Pancreas (tissue), 10 donors: ENCODE data around the gene AP2B1. TPM values are rescaled to one million over a fixed set of nuclear protein-coding genes. Genes with fewer than 3 reads are reported as not detected.
"Not testable (repeated sequence)": the region's sequence is repeated elsewhere in the genome, so short reads cannot be mapped to it uniquely, and the experiment has no call there.

Experiments used
- ATAC-seq, 4 donors: fragments of 200-7000 bp; cut with Tn5 transposase; one replicate each; pipeline versions ENCODE4 v1.8.0 to v1.9.1; 2020; ENCODE audit warnings: mild to moderate bottlenecking in 4 of 4, moderate library complexity in 4 of 4
- DNase-seq, 6 donors: peaks; one replicate each; pipeline ENCODE4 v3.0.0-alpha.2; 2020
- FAIRE-seq: peaks from 2 replicates; lab custom pipeline; 2012; peaks lifted over from hg19 to GRCh38; lab: Jason Lieb, UNC
- H3K27ac ChIP-seq, 4 donors: fragments of 200-600 bp; sonication (generic); 1 replicate in 3 of 4; 2 replicates in 1 of 4; pipeline versions ENCODE4 v1.5.0 to v1.8.0; 2020
- H3K27me3 ChIP-seq, 4 donors: fragments of 200-600 bp; one replicate each; pipeline ENCODE4 v1.8.0; 2021
- H3K36me3 ChIP-seq, 3 donors: fragments of 200-600 bp; sonication (generic) in 1 of 3; one replicate each; pipeline versions ENCODE4 v1.5.0 to v1.8.0; 2020 to 2021
- H3K4me1 ChIP-seq, 3 donors: fragments of 200-600 bp; one replicate each; pipeline ENCODE4 v1.8.0; 2021
- H3K4me3 ChIP-seq, 4 donors: fragments of 200-600 bp; sonication (generic) in 2 of 4; one replicate each; pipeline versions ENCODE4 v1.5.0 to v1.8.0; 2020 to 2021
- H3K9me3 ChIP-seq, 4 donors: fragments of 200-600 bp; one replicate each; pipeline ENCODE4 v1.8.0; 2021
- WGBS, 2 donors: extraction: QIAGEN DNeasy Blood & Tissue Kit; methylation state at CpG; one replicate each; pipeline ENCODE4 v1.1.7; 2013; 5-methylcytosine and 5-hydroxymethylcytosine counted together
- intact Hi-C, 3 donors: fragments of 100-400 bp; cut with DNase I; formaldehyde crosslinking; loops; one replicate each; pipeline versions ENCODE4 v1.11.1 to v1.14.2; 2022
- polyA plus RNA-seq, 2 donors: library from polyadenylated mRNA; stranded (reverse); fragments of 200-250 nt; gene quantifications; one replicate each; pipeline ENCODE4 v1.2.3, GENCODE V29; 2013
- total RNA-seq, 6 donors: library from RNA; stranded (reverse); fragmentation: NEBNext Ultra II Directional in 4 of 6; extraction: Animal tissue kit (Norgen Biotek cat#: 25700) in 4 of 6; gene quantifications; one replicate each; pipeline versions ENCODE4 v1.2.1 to v1.2.4, GENCODE V29; 2021 to 2023
- TF ChIP-seq, protein P1 (sequence below), 4 donors: fragments of 200-600 bp; sonication (generic) in 3 of 4; IDR thresholded peaks; one replicate each; pipeline versions ENCODE4 v1.5.0 to v1.8.0; 2021; ENCODE audit warnings: antibody characterized with exemption in 4 of 4
- donor health status: healthy with polysubstance abuse.
- donor health status: DM: no; HTN: no; CAD: no; lungs with moderate emphysema.
- donor health status: DM: no; HTN: no; CAD: no.
- donor health status: control.
- donor health status: control.
- donor health status: Bipolar disorder and iron deficiency.
- donor health status: DM: yes; HTN: yes; CAD: no.
- donor health status: DM: no; HTN: no; CAD: no.
- donor health status: DM: no; HTN: no; CAD: no.
- donor health status: DM: yes; HTN: yes; CAD: no.

The AP2B1 gene
- total and polyA plus RNA-seq, 8 donors = 21.2 to 83.2 (median 47.3) TPM

DNA sequence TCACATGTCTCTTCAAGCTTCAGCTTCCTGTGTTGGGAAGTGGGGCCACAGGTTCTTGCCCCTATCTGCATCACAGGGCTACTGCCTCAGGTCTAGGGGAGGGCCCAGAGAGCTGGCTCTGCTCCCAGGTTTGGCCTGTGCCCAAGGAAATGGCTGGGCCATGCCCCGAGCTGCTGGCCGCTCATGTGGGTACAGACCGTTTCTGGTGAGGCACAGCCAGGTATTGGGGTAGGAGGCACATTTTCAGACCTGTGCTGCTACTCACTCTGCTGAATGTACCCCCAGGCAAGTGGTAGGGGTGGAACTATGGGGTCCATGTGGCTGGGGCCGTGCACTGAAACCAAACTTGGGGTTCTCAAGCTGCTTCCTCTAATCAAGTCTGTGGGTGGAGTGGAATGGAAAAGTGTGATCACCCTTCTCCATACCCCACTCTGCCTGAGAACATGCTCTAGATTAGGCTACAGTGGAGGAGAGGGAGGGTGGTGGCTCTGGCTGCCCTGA, 161.3 kb downstream of the AP2B1 start:
- peaks cover 0 to 7% (median 0%) of the 10 kb centered on the region in 3 donors for H3K4me1 ChIP-seq
- no peak overlapping the region for H3K4me3 ChIP-seq
- TF ChIP-seq, protein P1, sequence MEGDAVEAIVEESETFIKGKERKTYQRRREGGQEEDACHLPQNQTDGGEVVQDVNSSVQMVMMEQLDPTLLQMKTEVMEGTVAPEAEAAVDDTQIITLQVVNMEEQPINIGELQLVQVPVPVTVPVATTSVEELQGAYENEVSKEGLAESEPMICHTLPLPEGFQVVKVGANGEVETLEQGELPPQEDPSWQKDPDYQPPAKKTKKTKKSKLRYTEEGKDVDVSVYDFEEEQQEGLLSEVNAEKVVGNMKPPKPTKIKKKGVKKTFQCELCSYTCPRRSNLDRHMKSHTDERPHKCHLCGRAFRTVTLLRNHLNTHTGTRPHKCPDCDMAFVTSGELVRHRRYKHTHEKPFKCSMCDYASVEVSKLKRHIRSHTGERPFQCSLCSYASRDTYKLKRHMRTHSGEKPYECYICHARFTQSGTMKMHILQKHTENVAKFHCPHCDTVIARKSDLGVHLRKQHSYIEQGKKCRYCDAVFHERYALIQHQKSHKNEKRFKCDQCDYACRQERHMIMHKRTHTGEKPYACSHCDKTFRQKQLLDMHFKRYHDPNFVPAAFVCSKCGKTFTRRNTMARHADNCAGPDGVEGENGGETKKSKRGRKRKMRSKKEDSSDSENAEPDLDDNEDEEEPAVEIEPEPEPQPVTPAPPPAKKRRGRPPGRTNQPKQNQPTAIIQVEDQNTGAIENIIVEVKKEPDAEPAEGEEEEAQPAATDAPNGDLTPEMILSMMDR (IDR thresholded peaks at IDR 0.05) = no peak
- H3K27ac ChIP-seq = no peak overlapping the region
- FAIRE-seq (no peak), ATAC-seq (peak in 3 of 4 donors; percentile 47 to 68 (median 51)), DNase-seq (peak in 4 of 6 donors; percentile 25 to 69 (median 62))
- WGBS, 2 donors = 13 to 26% methylated on average over 4 of the region's 4 CpGs
- no peaks in the 10 kb centered on the region for H3K9me3 ChIP-seq
- intact Hi-C loops = loop anchor here (5.0 to 10.0 kb wide), 4 partner anchors 84 to 211 kb away; partner anchors contain the start of gene SLFN12L (in 1 of the 3)
- H3K27me3 ChIP-seq = peaks cover 0 to 8% (median 0%) of the 10 kb centered on the region in 4 donors
- no peaks in the 10 kb centered on the region for H3K36me3 ChIP-seq

DNA sequence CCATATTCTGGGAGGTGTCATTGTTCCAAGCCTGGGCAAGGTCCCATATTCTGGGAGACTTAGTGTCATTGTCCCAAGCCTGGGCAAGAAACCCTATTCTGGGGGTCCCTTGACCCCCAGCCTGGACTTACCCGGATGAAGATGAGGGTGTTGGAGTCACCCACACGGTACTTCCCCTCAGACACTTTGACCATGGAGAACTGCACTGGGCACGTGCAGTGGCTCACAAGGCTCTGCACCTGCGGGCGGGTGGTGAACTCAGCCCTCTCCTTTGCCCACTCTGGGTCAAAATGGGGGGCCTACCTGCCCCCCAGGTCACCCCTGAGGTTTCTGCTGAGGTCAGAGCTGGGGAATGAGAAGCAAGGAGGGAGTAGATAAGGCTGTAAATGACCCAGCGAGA, 161.9 kb downstream of the AP2B1 start:
- ATAC-seq = no peak
- Histone ChIP-seq H3K27ac (no peak overlapping the region), H3K4me3 (no peak overlapping the region), H3K4me1 (peaks cover 0 to 7% (median 0%) of the 10 kb centered on the region in 3 donors), H3K36me3 (no peaks in the 10 kb centered on the region), H3K9me3 (no peaks in the 10 kb centered on the region), H3K27me3 (peaks cover 0 to 8% (median 0%) of the 10 kb centered on the region in 4 donors)
- WGBS, 2 donors = 63 to 78% methylated on average over 6 of the region's 6 CpGs
- FAIRE-seq = no peak
- intact Hi-C loops = loop anchor here (5.0 to 10.0 kb wide), 4 partner anchors 84 to 212 kb away; partner anchors contain the start of gene SLFN12L (in 1 of the 3)
- no peak for DNase-seq
- TF ChIP-seq, protein P1 (IDR thresholded peaks at IDR 0.05) = no peak

DNA sequence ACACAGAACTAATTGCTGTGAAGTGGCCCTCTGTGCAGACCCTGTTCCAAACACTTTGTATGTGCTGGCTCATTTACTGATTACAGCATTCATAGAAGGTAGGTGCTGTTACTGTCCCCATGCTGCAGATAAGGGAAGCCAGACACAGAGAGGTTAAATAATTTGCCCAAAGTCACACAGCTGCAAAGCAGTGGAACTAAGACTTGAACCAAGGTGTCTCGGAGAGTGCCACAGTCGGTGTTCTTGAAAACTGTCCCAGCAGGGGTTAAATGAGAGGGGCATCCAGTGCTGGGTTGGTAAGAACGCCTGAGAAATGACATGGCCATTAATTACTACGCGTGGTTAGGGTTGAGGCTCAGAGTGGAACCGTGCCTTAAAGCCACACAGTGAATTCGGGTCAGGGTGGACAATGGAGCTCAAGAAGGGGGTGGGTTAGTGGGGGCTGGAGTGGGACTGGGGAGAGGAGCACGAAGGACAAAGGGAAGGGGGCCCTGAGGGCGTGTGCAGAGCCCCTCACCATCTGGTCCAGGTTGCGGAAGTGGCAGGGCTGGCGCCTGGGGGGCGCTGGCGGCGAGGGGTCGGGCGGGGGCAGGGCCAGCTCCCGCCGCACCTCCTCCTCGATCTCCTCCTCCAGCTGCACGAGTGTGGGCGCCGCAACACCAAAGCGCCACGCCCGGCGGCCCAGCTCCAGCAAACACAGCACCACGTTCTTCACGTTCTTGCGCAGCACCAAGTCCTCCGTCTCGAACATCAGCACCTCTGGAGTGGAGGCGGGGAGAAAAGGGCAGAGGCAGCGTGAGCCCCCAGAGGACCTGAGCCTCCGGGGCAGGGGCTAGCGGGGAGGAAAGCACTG, 162.7 kb downstream of the AP2B1 start:
- WGBS, 2 donors = 10 to 12% methylated on average over 32 to 34 of the region's 35 CpGs
- peaks cover 0 to 8% (median 0%) of the 10 kb centered on the region in 4 donors for H3K27me3 ChIP-seq
- intact Hi-C loops = loop anchor here (5.0 to 10.0 kb wide), 4 partner anchors 85 to 212 kb away; partner anchors contain the start of gene SLFN12L (in 1 of the 3)

DNA sequence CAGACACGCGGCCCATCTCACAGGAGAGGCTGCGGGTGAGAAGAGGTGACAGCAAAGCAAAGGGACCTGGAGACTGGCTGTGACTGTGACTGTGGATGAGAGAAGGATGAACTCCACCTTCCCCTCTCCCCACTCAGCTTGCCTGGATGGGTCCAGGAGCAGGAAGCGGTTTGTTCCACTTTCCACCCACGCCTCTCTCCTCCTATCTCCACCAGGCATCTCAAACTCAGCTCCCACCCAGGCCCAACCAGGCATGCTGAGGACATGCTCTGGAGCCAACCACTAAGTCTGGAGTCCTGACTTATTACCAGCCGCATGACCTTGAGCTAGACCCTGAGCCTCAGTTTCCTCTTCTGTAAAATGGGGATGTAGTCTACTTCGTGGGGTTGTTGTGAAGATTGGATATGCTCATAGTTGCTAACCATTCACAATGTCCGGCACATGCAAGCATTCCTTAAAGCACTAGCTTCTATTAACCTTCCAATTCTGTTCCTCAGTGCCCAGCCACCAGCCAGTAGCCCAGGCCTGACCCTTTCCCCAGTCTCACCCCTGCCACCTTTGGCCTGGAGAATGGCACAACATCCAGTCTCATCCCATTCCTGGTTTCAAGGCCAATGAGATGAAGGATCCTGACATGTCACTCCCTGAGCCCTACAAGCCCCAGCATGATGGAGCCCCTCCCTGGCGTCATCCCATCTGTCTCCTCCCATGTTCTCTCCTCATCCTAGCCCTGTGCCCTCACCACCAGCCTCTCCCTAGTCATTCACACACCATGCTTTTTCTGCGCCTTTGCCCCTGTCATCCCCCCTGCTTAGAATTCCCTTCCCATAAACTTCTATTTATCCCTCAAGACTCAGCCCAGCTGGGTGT, 163.6 kb downstream of the AP2B1 start:
- intact Hi-C loops = no loop called here
- Histone ChIP-seq H3K27me3 (peaks cover 0 to 8% (median 0%) of the 10 kb centered on the region in 4 donors), H3K4me1 (peaks cover 0 to 7% (median 0%) of the 10 kb centered on the region in 3 donors), H3K27ac (no peak overlapping the region), H3K9me3 (no peaks in the 10 kb centered on the region), H3K36me3 (no peaks in the 10 kb centered on the region), H3K4me3 (no peak overlapping the region)
- no peak for DNase-seq
- no peak for FAIRE-seq
- TF ChIP-seq, protein P1 (IDR thresholded peaks at IDR 0.05) = no peak
- ATAC-seq = no peak
- 69 to 84% methylated on average over 10 of the region's 10 CpGs for WGBS, 2 donors

More for the DNA sequence above, 162.7 kb downstream of the AP2B1 start:
- Histone ChIP-seq H3K27ac (no peak overlapping the region), H3K4me3 (no peak overlapping the region), H3K36me3 (no peaks in the 10 kb centered on the region), H3K9me3 (no peaks in the 10 kb centered on the region), H3K4me1 (peaks cover 0 to 7% (median 0%) of the 10 kb centered on the region in 3 donors)
- FAIRE-seq (no peak), DNase-seq (no peak), ATAC-seq (no peak)
- TF ChIP-seq, protein P1 (IDR thresholded peaks at IDR 0.05) = no peak

DNA sequence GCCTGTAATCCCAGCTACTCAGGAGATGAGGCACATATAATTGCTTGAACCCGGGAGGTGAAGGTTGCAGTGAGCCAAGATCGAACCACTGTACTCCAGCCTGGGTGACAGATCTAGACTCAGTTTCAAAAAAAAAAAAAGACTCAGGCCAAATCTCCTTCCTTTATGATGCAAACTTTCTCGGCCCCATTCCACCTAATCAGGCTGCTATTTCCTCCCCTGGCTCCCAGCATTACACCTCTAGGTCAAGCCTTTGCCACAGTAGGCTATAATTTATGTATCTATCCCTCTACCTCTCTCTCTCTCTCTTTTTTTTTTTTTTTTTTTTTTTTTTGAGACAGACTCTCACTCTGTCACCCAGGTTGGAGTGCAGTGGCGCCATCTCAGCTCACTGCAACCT, 164.4 kb downstream of the AP2B1 start:
- H3K4me1 ChIP-seq, intact Hi-C loops, H3K4me3 ChIP-seq, FAIRE-seq, H3K36me3 ChIP-seq, ATAC-seq, H3K9me3 ChIP-seq, DNase-seq, H3K27ac ChIP-seq, H3K27me3 ChIP-seq: not testable (repeated sequence)
- WGBS, 2 donors = 86 to 93% methylated on average over 4 of the region's 4 CpGs
